ENCODE measurements around the gene CHURC1.

GRCh38 chr14:64875350-64875749 is 38.9 kb upstream of the CHURC1 start:
- TF ChIP-seq CTCF (conservative IDR thresholded peaks at IDR 0.05; ENCODE audit: low read depth in 2 of 2) (no peak), POLR2AphosphoS5 (IDR thresholded peaks at IDR 0.05; ENCODE audit: low read depth) (no peak), ETS1 (IDR thresholded peaks at IDR 0.05) (no peak), EZH2 (IDR thresholded peaks at IDR 0.05; ENCODE audit: low read depth, unreplicated experiment) (no peak), STAT1 (IDR thresholded peaks at IDR 0.05; ENCODE audit: unreplicated experiment) (no peak)
